ENCODE results near the gene LARP1. TPM values are rescaled to one million over a fixed set of nuclear protein-coding genes. Genes with fewer than 3 reads are reported as not detected.
"Not testable (repeated sequence)": the region's sequence is repeated elsewhere in the genome, so short reads cannot be mapped to it uniquely, and the experiment has no call there.

LARP1 gene
- polyA plus RNA-seq, 5 donors, result 80.8 to 109 (median 94.6) TPM

DNA sequence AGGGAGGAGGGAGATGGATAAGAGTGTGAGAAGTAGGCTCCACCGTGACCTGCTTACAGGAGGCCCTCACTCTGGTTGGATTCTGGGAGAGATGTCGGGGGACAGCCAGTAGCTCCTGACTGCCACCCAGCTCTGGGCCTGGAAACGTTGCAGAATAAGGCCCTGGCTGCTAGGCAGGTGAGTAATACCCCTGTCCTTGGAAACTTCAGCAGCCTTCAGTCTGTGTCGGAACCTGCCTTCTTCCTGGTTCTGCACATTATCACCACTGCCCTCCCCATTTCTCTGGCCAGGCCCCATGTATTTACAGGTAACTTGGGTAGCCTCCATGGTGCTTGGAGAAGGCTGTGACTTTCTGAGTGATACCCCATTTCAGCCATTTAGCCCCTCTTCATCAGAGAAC, 68.4 kb downstream of the LARP1 start:
- DNase-seq, result no peak

GRCh38 chr5:154824070-154824469, 68.9 kb downstream of the LARP1 start:
- DNase-seq, result no peak

DNA sequence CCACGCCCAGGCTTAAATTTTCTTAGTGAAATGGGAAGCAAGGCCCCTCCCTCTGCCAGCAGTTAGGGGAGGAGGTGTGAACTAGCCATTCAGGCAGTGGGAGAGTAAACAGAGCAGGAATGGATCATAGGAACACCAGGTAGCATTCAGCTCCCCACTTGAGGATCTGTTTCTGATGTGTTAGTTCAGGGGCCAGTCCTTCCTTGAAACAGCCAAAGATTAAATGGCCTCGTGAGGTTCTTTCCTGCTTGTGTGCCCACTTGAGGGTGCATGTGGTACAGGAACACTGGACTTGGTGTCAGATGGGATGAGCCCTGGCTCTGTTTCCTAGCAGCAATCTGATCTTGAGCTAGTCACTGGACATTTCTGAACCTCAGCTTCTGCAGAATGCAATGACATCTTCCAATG, 74.0 kb downstream of the LARP1 start:
- no peak for DNase-seq

DNA sequence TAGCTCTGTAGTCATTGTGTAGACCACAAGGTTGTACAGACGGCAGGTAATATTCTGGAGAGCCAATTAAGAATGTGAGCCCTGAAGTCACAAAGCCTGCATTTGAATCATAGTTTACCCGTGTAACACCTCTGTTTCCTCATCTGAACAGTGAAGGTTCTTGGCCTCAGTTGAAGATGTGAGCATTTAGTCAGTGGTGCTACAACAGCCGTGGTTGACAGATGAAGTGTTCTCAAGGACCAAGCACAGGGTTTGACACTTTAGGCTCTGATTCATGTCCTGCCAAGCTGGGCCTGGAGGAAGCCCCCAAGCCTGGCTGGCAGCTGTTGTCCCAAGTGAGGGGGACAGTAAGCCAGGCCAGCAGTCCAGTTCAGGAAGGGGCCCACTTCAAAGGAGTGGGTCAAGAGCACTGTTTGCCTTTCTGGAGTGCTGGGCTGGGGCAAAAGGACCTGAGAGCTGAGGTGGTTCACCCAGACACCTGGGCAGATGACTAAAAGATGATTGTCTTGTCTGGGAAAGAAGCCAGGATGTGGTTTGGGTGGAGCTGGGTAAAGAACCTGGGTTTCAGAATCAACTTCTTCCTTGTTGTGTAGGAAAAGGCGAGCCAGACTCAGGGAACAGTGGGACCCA, 74.5 kb downstream of the LARP1 start:
- DNase-seq, result no peak

- no peak for DNase-seq
Observed at GRCh38 chr5:154830219-154830595, 75.0 kb downstream of the LARP1 start.

DNA sequence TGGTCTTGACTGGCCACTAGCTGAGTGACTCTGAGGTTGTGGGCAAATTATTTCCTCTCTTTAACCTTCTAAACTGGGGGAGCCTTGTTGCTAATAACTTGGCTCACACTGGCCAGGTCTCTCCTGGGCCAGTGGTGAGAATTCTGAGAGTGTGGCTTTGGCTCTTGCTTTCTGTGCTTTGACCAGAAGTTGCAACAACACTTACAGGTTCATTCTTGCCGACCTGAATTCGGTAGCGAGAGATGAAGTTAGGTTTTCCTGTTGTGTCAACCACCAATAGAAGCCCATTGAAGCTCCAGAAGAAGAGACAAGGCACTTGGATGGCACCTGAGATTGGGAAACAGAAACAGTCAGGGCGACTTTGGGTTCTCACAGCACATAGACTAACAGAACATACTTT, 75.4 kb downstream of the LARP1 start:
- no peak for DNase-seq

DNA sequence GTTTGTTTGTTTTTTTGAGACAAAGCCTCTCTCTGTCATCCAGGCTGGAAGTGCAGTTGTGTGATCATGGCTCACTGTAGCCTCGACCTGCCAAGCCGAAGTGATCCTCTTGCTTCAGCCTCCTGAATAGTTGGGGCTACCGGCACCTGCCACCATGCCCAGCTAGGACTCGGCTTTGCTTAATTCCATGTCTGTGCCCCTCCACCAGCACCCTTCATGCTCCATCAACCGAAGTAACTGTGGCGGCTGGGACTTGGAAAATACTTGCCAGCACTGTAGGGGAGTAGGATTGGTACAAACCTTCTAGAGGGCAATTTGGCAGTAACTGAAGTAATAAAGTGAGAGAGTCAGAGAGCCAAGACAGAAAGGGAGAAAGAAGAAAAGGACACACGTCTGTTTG, 76.3 kb downstream of the LARP1 start:
- no peak for DNase-seq

DNA sequence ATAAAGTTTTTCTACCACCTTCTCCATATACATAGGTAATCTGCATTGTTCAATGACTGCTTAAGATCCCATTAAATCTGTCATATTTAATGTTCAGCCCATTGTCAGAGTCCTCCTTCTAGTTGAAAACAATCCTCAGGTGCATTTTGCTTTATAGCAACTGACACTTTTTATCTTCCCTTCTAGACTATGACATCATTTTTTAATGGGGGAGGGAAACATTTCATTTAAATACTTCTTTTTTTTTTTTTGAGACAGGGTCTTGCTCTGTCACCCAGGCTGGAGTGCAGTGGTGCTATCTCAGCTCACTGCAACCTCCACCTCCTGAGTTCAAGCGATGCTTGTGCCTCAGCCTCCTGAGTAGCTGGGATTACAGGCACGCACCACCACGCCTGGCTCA, 77.6 kb downstream of the LARP1 start:
- not testable (repeated sequence) for DNase-seq

- no peak for DNase-seq
Observed at GRCh38 chr5:154834053-154834452, 78.9 kb downstream of the LARP1 start.

GRCh38 chr5:154835701-154836052, 80.5 kb downstream of the LARP1 start:
- not testable (repeated sequence) for DNase-seq

DNA sequence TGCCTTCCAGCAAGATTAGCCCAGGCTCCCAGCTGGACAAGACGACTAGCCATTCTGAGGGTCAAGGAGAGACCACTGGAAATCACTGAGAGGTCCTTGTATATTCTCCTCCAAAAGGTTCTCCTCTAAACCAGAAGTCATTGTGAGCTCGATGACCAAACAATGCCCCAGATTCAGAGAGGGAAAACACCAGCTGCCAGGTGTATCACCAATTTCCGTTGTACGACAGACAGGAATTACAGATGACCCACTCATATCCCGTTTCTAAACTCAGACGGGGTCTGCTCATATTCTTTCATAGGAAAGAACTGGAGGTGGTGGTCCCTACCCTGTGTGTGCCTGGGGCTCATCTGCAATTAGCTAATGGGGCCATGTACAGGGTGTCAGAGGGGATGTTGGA, 81.0 kb downstream of the LARP1 start:
- no peak for DNase-seq

GRCh38 chr5:154837009-154837901, 82.1 kb downstream of the LARP1 start:
- DNase-seq, result no peak

DNA sequence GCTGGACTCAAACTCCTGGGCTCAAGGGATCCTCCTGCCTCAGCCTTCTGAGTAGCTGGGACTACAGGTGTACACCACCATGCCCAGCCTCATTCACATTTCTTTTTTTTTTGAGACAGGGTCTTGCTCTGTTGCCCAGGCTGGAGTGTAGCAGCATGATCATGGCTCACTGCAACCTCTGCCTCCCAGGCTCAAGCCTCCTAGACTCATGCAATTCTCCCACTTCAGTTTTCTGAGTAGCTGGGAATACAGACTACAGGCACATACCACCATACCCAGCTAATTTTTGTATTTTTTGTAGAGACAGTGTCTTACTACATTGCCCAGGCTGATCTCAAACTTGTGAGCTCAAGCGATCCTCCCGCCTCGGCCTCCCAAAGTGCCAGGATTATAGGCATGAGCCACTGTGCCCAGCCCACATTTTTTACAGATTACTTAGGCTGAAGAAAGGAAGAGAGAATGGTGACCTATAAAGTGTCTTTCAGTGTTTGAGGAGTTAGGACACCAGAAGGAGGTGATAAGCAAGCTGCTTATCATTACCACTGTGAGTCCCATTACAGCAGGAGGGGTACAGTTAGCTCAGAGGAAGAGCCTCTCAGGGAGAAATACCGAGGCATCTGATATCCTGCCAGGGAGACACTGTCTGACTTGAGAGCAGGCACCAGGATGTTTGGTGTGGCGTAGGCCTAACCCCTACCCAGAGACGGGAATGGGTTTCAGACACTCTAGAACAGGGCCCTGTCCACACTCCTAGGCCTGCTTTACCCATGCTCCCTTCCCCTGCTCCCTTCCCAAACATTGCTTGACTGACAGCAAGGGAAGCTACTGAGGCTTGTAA, 85.5 kb downstream of the LARP1 start:
- no peak for DNase-seq

DNA sequence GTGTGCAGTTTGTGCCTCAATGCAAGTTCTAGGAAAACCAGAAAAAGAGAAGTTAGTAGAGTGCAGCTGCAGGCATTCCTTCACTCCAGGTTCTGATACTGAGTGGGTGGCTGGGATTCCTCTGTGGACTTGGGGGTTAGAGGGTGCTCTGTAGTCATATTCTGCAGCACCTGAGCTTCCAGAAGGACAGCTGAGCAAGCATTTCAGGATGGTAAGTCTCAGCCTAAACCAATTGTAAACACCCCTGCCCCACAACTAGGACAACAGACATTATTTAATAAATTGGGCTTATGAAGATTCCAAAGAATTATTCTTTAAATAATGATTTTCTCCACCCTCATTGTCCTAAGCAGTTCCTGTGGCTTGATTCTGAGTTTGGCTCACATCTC, 86.1 kb downstream of the LARP1 start:
- DNase-seq, result no peak

DNA sequence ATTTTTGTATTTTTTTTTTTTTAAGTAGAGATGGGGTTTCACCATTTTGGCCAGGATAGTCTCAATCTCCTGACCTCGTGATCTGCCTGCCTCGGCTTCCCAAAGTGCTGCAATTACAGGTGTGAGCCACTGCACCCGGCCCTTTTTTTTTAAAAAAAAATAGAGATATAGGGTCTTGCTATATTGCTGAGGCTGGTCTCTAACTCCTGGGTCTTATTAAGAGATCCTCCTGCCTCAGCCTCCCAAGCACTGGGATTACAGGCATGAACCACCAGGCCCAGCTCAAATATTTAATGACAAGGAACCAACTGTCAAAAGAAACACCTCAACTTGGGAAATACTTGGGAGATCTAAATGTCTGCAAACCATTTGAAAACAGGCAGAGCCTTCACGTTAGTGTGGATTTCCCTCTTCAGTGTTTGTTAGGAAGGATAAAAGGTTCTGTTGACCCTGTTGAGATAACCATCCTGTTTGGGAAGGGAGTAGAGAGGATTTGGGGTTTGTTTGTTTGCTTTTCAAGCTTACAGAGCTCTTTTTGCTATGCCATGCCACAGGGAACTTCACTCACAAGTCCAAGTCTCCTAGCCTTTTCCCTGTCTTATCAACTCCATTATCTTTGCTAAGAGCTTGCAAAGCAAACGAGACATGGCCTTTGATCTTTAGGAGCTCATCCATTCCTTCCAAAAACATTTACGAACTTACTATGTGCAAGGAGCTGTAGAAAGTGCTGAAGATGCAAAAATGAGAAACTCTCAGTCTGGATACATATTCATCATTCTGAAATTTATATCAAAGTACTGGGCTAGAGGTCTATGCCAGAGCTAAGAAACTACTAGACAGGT, 87.7 kb downstream of the LARP1 start:
- DNase-seq, result no peak

DNA sequence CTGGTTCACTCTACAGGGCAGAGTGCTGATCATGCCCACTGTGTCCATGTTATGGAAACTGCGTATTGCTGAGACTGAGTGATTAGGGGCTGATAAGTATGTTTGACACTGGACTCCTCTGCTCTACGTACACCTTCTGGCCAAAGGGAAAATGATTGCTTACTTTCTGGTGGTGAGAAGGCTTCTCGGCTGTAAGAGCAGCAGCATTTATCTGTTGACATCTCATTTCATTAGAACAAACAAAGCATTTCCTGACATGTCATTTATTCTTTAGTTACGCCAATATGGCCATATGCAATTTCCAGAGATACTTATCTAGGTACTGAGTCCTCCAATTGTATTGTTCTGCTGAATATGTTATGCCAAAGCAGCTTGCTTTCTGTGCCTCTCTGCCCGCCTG, 89.6 kb downstream of the LARP1 start:
- no peak for DNase-seq

DNA sequence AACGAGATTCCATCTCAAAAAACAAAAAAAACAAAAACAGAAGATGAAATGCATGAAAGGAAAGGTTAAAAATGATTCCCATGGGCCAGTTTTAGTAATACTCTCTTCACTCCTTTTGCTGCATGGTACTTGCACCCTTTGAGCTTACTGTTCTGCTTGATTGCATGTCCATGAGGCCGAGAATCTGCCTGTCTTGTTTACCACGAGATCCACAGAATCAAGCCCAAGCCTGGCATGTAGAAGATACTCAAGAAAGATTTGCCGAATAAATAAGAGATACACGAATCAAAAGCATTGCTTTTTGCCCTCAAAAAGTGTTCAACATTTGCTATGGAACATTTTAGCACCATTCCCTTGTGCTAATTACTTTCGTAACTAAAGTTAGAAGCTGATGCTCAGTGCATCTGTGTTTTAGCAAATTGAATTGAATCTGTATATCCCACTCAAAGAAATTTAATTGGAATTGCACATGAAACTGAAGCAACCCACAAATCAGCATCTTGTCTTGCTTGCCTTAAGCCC, 94.1 kb downstream of the LARP1 start:
- DNase-seq, result no peak

DNA sequence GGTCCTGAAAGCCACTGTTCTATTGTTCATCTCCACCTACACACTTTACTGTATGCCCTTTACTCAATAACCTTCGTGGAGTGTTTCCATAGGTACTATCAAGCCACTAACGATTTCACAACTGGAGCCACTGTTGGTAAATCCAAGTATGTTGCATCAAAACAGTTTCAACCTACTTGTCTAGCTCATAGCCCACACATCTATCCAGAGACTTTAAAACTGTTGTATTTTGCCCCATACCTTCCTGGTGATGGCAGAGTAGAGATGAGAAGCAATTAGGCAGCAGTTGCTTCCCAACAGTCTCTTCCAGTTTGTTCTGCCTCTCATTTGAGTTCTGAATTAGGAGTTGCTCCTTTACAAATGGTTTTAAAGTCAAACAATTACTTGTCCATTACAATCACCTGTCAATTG, 94.6 kb downstream of the LARP1 start:
- DNase-seq, result no peak

- peak; percentile 81 to 87 for DNase-seq
Observed at GRCh38 chr5:154850255-154851062, 95.3 kb downstream of the LARP1 start, which contains the start of gene FAXDC2. FAXDC2 (minus strand) TSS chr5:154850603; CDS start chr5:154838178, 12,425 bp downstream.

DNA sequence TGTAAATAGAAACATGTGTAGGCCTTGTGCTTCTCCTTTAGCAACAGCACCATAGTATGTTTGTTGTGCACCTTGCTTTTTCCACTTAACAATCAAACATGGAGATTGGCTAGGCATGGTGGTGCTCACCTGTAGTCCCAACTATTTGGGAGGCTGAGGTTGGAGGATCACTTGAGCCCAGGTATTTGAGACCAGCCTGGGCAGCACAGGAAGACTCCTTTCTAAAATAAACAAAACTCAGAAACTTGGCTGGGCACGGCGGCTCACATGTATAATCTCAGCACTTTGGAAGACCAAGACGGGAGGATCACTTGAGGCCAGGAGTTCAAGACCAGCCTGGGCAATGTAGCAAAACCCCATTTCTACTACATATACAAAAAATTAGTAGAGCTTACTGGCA, 96.2 kb downstream of the LARP1 start:
- DNase-seq, result no peak

Data from right lung (tissue), 5 donors.